Measurements from ENCODE around the gene PRKX. TPM values are rescaled to one million over a fixed set of nuclear protein-coding genes. Genes with fewer than 3 reads are reported as not detected.
A peak's percentile ranks its signal among the peaks of the same experiment; 100 is the strongest.
"Not testable (repeated sequence)": the region's sequence is repeated elsewhere in the genome, so short reads cannot be mapped to it uniquely, and the experiment has no call there.

PRKX gene
- total RNA-seq, 4 donors from 2014 or later = 1.1 to 69.7 (median 18.1) TPM

DNA sequence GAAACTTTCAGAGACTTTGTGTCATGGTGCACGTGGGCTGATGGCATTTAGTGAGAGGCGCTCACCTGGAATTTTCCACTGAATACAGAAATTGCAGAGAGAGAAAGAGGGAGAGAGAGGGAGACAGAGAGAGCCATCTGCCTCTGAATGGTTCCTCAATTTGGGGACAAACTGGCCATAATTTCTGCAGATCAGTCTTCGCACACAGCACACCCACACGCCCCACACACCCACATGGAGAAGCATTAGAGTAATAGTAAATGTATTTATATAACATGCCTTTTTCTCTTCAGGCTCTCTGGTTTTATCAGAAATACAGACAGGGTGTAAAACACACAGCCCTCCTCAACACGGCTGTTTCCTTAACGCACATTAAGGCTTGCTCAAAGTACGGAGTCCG lies 38.6 kb downstream of the PRKX start:
- TF ChIP-seq POLR2A (IDR thresholded peaks at IDR 0.05) (no peak), POLR2AphosphoS5 (IDR thresholded peaks at IDR 0.05) (no peak)
- H3K9me3 ChIP-seq = no peaks in the 10 kb centered on the region
- in situ Hi-C loops (cut with MboI; ENCODE audit: low pct_ligation_motif_present in 1 of 4, low pct_unique_long_range_greater_than_20kb in 1 of 4, low sequenced_read_pairs in 3 of 4) (no loop called here), intact Hi-C loops (cut with DNase I; ENCODE audit: low total_unique reads) (no loop called here)
- H3K27me3 ChIP-seq = no peaks in the 10 kb centered on the region
- H3K36me3 ChIP-seq = no peaks in the 10 kb centered on the region
- H3K4me3 ChIP-seq = no peak overlapping the region
- DNase-seq = no peak
- 94 to 97% methylated on average over 4 to 8 of the region's 8 CpGs for WGBS, 2 donors (ENCODE audit: low coverage in 1 of 2)
- H3K27ac ChIP-seq = no peak overlapping the region
- peaks cover 0 to 24% (median 16%) of the 10 kb centered on the region in 4 donors for H3K4me1 ChIP-seq

DNA sequence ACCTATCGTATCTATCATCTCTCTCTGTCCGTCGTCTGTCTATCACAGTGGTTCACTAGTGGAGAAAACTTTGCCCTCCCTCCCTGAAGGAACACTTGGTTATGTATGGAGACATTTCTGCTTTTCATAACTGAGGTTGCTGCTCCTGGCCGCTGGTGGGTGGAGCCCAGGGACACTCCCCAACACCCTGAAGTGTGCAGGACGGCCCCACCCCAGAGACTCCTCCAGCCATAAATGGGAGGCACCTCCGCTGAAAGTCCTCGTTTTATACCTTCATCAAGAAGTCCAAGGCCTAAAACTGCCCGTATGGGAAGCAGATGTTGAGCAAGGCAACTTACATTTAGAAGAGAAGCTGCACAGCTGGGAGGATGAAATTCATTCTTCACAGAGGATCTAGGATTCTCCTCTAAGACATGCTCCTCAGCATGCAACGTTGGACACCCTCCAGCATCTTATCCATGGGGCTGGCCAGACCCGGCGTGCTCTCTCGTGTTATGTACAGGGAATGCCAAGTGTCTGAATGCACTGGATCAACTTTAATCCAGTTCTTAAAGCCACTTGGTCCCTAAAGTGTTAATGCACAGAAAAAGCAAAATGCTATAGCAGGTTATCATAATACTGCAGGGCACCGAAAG lies 43.5 kb downstream of the PRKX start:
- Histone ChIP-seq H3K36me3 (no peaks in the 10 kb centered on the region), H3K27ac (no peak overlapping the region), H3K4me1 (peaks cover 0 to 6% (median 2%) of the 10 kb centered on the region in 4 donors), H3K27me3 (no peaks in the 10 kb centered on the region), H3K9me3 (no peaks in the 10 kb centered on the region), H3K4me3 (no peak overlapping the region)
- 71 to 94% methylated on average over 3 to 13 of the region's 13 CpGs for WGBS, 2 donors (ENCODE audit: low coverage in 1 of 2)
- DNase-seq = peak; percentile 70
- TF ChIP-seq POLR2A (IDR thresholded peaks at IDR 0.05) (no peak), EP300 (IDR thresholded peaks at IDR 0.05; ENCODE audit: low read depth) (no peak), POLR2AphosphoS5 (IDR thresholded peaks at IDR 0.05) (no peak)
- TF ChIP-seq, protein P1, sequence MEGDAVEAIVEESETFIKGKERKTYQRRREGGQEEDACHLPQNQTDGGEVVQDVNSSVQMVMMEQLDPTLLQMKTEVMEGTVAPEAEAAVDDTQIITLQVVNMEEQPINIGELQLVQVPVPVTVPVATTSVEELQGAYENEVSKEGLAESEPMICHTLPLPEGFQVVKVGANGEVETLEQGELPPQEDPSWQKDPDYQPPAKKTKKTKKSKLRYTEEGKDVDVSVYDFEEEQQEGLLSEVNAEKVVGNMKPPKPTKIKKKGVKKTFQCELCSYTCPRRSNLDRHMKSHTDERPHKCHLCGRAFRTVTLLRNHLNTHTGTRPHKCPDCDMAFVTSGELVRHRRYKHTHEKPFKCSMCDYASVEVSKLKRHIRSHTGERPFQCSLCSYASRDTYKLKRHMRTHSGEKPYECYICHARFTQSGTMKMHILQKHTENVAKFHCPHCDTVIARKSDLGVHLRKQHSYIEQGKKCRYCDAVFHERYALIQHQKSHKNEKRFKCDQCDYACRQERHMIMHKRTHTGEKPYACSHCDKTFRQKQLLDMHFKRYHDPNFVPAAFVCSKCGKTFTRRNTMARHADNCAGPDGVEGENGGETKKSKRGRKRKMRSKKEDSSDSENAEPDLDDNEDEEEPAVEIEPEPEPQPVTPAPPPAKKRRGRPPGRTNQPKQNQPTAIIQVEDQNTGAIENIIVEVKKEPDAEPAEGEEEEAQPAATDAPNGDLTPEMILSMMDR (IDR thresholded peaks at IDR 0.05) = no peak
- in situ Hi-C loops (cut with MboI; ENCODE audit: low pct_ligation_motif_present in 1 of 4, low pct_unique_long_range_greater_than_20kb in 1 of 4, low sequenced_read_pairs in 3 of 4) = no loop called here
- intact Hi-C loops (cut with DNase I; ENCODE audit: low total_unique reads) = no loop called here

DNA sequence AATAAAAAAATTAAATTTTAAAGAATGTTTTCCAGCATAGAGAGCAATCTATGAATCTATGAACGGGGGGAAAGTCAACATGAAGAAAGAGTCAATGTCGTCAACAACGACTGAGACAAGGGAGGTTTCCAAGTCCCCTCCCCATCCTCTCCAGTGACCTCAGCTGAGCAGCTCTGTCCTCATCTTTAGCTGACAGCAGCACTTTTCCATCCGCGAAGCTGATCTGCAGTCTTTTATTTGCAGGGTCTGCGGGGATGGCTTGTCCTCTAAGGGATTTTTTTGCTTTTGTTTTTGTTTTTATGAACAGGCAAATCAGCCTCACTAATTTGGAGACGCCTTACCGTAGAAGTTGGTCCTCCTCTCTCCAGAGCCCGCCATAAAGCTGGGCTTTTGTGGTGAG lies 46.5 kb downstream of the PRKX start:
- Histone ChIP-seq H3K27me3 (no peaks in the 10 kb centered on the region), H3K9me3 (no peaks in the 10 kb centered on the region), H3K4me3 (no peak overlapping the region), H3K4me1 (peaks cover 0 to 6% (median 2%) of the 10 kb centered on the region in 4 donors), H3K27ac (no peak overlapping the region), H3K36me3 (no peaks in the 10 kb centered on the region)
- in situ Hi-C loops (cut with MboI; ENCODE audit: low pct_ligation_motif_present in 1 of 4, low pct_unique_long_range_greater_than_20kb in 1 of 4, low sequenced_read_pairs in 3 of 4) = no loop called here
- intact Hi-C loops (cut with DNase I; ENCODE audit: low total_unique reads) = no loop called here
- no peak for DNase-seq
- TF ChIP-seq POLR2AphosphoS5 (IDR thresholded peaks at IDR 0.05) (no peak), POLR2A (IDR thresholded peaks at IDR 0.05) (no peak), EP300 (IDR thresholded peaks at IDR 0.05; ENCODE audit: low read depth) (no peak)
- TF ChIP-seq, protein P1 (IDR thresholded peaks at IDR 0.05) = no peak
- 80 to 92% methylated on average over 2 to 9 of the region's 9 CpGs for WGBS, 2 donors (ENCODE audit: low coverage in 1 of 2)

DNA sequence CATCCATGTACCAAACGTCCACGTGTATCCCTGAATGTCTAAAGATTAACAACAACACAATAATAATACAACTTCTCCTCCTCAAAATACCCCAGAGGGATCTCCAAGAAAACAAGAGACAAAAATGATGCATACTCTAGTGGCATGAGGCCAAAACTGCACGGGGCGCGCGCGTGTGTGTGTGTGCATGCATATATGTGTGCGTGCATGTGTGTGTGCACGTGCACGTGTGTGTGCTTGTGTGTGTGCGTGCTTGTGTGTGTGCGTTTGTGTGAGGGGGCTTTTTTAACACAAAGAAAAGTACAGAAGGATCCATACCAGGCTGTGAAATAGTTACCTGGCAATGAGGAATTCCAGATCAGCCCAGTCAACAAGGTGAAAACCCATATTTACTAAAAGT lies 48.5 kb downstream of the PRKX start:
- H3K9me3 ChIP-seq = no peaks in the 10 kb centered on the region
- no peak for TF ChIP-seq POLR2AphosphoS5 (IDR thresholded peaks at IDR 0.05)
- TF ChIP-seq, protein P1 (IDR thresholded peaks at IDR 0.05) = no peak
- TF ChIP-seq POLR2A (IDR thresholded peaks at IDR 0.05) = no peak
- no peak for TF ChIP-seq EP300 (IDR thresholded peaks at IDR 0.05; ENCODE audit: low read depth)
- H3K27ac ChIP-seq = no peak overlapping the region
- H3K4me3 ChIP-seq = no peak overlapping the region
- in situ Hi-C loops (cut with MboI; ENCODE audit: low pct_ligation_motif_present in 1 of 4, low pct_unique_long_range_greater_than_20kb in 1 of 4, low sequenced_read_pairs in 3 of 4) (no loop called here), intact Hi-C loops (cut with DNase I; ENCODE audit: low total_unique reads) (no loop called here)
- no peaks in the 10 kb centered on the region for H3K27me3 ChIP-seq
- no peaks in the 10 kb centered on the region for H3K36me3 ChIP-seq
- H3K4me1 ChIP-seq = no peaks in the 10 kb centered on the region
- WGBS, 2 donors (ENCODE audit: low coverage in 1 of 2) = 94% methylated on average over 12 of the region's 12 CpGs; no CpG with 5 or more reads in 1 of the 2 donors
- no peak for DNase-seq

DNA sequence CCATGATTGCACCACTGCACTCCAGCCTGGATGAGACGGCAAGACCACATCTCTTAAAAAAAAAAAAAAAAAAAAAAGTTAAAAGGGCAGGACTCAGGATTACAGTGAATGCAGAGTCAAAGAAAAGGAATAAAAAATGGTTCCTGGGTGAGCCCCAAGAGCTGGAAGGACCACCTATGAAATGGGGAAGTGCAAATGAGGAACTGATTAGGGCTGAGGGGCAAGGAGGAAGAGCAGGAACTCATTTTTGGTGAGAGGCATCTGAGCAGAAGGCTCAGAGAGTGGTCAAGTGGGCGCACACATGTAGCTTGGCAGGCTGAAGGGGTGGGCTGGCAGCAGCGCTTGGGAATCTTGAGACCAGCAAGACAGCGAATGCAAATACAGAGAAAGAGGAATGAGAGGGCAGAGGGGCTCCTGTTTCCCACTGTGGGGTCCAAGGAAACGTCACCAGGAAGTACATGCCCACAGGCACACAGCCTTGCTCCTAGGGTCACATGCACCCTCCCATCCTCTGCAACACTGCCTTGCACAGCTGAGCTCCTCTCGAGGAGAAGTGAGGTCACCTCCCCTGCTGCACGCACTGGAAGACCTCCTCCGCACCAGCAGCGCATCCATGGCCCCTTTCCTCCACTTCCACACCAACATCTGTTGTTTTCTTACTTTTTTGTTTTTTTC lies 49.7 kb downstream of the PRKX start:
- H3K36me3 ChIP-seq; H3K9me3 ChIP-seq; H3K4me3 ChIP-seq; H3K27me3 ChIP-seq; H3K4me1 ChIP-seq; intact Hi-C loops (cut with DNase I; ENCODE audit: low total_unique reads); in situ Hi-C loops (cut with MboI; ENCODE audit: low pct_ligation_motif_present in 1 of 4, low pct_unique_long_range_greater_than_20kb in 1 of 4, low sequenced_read_pairs in 3 of 4); H3K27ac ChIP-seq: not testable (repeated sequence)
- peak; percentile 17 for DNase-seq
- 71% methylated on average over 9 of the region's 9 CpGs; no CpG with 5 or more reads in 1 of the 2 donors for WGBS, 2 donors (ENCODE audit: low coverage in 1 of 2)

Measured in transverse colon (tissue), 4 donors.